HG02938 (cell line): ENCODE results near the gene MZT2B.
"Not testable (repeated sequence)": the region's sequence is repeated elsewhere in the genome, so short reads cannot be mapped to it uniquely, and the experiment has no call there.

Experiments used
- ATAC-seq: cut with Tn5 transposase; IDR thresholded peaks from one replicate; pipeline ENCODE4 v1.9.1; 2021; ENCODE audit warnings: mild to moderate bottlenecking, moderate library complexity; ENCODE audit not compliant: unreplicated experiment

MZT2B gene, protein sequence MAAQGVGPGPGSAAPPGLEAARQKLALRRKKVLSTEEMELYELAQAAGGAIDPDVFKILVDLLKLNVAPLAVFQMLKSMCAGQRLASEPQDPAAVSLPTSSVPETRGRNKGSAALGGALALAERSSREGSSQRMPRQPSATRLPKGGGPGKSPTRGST

GRCh38 chr2:130181880-130182682 lies at the start of gene MZT2B:
MZT2B (plus strand) TSS chr2:130182262; CDS start chr2:130182283, 21 bp downstream.
- peak; percentile 80 for ATAC-seq

DNA sequence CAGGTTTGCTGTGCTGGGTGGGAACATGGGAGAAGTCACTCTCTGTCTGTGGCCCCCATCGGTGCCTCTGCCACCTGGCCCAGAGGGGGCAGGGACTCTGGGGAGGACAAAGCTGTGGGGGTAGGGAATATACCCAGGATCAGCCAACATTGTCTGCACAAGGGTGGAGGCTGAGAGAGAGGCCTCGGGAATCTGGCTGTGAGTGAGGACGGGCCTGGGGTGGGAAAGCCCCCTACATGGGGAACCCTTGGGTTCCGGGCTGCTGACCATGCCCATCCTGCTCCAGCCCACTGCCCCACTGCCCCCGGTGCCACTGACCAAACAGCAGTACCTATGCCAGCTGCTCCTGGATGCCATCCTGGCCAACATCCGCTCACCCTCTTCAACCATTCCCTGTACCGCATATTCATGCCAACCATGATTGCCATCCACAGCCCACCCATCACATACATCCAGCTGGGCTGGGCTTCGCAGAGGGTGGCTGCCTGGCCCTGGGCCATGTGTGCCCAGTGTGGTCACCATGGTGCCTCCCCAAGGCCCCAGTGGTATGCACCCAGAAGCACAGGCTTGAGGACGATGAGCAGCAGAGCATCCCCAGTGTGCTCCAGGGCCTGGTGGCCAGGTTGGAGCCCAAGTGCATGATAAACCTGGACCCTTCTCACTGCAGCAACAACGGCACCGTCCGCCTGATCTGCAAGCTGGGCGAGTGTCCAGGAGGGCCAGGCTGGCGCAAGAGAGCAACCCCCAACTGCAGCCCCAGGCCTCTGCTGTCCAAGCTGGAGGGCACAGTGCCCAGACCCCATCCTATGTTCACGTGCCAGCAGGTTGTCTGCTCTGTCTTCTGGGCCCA lies 46.1 kb upstream of the MZT2B start:
- no peak for ATAC-seq

GRCh38 chr2:130136546-130136945 lies 45.5 kb upstream of the MZT2B start:
- not testable (repeated sequence) for ATAC-seq

- not testable (repeated sequence) for ATAC-seq
Observed at GRCh38 chr2:130137118-130137517, 44.9 kb upstream of the MZT2B start.

DNA sequence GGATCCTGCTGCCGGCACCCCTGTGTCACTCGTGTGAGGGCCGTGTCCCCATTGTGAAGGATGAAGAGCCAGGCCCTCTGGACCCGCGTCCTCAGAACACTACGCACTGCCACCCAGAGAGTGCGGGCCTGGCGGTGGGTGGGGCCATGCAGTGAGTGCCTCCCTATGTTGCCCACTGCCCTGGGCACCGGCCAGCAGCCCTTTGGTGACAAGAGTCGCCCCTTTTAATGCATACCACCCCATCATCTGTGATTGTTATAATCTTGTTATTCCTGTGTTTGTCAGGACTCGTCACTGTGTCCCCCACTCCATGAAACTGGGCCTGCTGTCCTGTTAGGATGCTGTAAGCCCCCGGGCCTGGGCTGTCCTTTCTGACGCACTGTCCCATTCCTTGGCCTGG lies 43.7 kb upstream of the MZT2B start:
- ATAC-seq: not testable (repeated sequence)

- not testable (repeated sequence) for ATAC-seq
Observed at GRCh38 chr2:130138841-130139251, 43.2 kb upstream of the MZT2B start.

DNA sequence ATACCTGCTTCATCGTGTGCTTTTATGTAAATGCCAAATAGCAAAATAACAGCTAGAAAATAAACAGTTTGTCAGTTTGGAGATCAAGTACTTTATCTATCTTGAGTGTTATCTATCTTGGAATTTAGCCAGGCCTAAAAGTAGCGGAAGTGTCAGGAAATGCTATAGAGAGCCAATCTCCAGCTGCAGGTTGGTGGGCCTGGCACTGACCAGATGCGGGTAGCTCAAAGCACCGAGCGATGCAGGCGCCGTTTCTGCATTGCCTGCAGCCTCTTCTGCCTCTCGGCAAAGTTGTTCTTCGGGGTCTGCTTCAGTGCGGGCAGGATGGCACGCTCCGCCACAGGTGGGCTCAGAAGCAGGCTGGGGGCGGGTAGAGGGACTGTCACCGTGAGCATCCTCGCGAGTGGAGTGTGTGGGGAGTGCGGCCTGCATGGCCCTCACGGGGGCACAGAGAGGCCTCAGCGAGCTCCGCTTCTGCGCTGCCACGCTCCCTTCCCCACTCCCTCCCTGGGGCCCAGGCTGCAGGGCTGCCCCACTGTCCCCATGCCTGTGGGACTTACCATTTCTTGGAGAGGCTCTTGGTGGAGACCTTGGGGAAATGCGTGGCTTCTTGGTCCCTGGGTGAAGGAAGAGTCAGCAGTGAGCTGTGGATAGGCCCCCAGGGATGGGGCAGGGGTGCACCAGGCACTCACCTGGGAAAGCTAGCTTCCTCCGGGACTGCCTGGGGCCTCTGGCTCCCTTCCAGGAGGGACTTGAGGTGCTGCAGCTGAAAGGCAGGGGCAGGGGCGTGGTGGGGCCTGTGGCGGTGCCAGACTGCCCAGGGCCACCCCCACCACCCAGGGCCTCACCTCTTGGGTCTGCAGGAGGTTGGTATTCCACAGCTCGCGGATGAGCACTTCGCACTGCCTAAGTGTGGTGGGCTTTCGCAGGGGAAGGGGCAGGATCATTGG lies 42.5 kb upstream of the MZT2B start:
- not testable (repeated sequence) for ATAC-seq

GRCh38 chr2:130140516-130140915 lies 41.5 kb upstream of the MZT2B start:
- not testable (repeated sequence) for ATAC-seq

- ATAC-seq: not testable (repeated sequence)
Observed at GRCh38 chr2:130141002-130141401, 41.1 kb upstream of the MZT2B start.

GRCh38 chr2:130141645-130142370 lies 40.3 kb upstream of the MZT2B start:
- ATAC-seq: not testable (repeated sequence)

- not testable (repeated sequence) for ATAC-seq
Observed at GRCh38 chr2:130142396-130143265, 39.4 kb upstream of the MZT2B start.

DNA sequence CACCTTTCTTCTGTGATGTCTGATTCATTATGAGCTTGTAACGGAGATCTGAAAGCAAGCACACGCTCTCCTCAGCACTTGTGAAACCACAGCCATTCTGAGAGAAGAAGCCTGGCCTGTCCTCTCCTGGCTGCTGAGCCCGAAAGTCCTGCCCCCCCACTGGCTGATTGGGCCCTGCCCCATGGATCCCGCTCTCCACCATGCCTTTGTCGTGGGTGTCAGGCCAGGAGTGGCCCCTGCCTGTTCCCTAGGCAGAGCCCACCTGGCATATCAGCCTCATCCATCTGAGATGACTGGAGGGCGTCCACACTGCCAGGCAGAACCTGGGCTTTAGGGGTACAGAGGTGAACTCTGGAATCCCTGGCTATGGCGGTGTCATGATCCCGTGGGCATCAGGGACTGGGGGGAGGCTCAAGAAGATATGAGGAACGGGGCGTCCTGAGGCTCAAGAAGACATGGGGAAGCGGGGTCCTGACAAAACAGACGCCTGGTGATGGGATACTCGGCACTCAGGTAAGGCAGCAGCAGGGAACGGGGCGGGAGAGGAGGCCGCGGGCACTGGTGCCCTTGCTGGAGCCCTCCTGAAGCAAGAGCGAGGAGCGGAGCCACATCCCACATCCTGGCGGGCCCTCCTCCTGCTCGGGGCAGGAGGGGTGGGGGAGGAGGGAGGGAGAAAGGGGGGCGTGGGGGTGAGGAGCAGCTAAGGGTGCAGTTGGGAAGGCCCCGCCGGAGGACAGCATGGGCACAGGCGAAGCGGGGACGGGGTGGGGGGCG lies 38.6 kb upstream of the MZT2B start:
- ATAC-seq: not testable (repeated sequence)

GRCh38 chr2:130145006-130145414 lies 37.1 kb upstream of the MZT2B start, which contains the start of gene CCDC74B:
CCDC74B (minus strand) TSS chr2:130145112; CDS start chr2:130144996, 116 bp downstream.
- peak; percentile 78 for ATAC-seq

DNA sequence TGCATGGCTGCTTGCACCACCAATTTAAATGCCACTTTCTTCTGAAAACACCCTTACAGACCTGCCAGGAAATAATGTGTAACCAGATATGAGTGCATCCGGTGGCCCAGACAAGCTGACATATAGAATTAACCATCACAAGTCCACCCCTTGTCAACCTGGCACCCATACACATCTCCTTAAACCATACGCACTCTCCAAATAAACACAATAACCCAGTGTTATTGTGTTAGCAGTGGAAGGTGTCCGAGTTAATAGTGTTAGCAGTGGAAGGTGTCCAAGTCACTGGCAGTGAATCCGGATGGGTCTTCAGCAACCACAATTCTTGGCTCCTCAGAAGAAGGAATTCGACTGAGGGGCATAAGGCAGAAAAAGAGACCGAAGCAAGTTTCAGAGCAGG lies 33.5 kb upstream of the MZT2B start:
- not testable (repeated sequence) for ATAC-seq

GRCh38 chr2:130150181-130151144 lies 31.6 kb upstream of the MZT2B start:
- no peak for ATAC-seq

DNA sequence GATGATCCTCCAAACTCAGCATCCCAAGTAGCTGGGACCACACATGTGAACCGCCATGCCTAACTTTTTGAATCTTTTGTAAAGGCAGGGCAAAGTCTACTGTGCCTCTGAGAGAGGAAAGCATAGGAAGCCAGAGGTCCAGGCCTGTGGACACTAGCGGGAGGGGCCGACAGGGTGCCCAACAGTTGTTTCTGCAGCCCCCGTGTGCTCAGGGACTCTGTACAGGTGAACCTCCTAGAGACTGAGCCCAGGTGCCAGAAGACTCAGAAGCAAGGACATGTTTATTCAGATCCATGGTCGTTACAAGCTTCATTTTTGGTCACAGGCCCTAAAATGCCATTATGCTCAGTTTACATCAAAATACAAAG lies 30.9 kb upstream of the MZT2B start:
- not testable (repeated sequence) for ATAC-seq
